ENCODE measurements around the gene IFNGR1.

DNA sequence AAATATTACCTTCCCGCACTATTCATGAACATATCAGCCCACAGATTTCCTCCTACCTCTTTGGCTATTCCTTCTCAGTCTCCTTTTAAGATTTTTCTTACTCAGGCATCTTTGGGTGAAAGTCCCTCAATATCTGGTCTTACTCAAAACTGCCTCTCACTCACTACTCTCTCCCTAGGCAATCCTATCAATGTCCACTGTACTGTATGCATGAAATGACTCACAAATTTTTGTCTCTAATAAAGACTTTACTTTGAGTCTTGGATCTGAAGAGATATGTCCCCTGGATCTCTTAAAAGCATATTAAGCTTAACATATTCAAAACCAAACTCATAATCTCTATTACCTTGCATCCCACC is 70.2 kb downstream of the IFNGR1 start:
- no peak for TF ChIP-seq ATF7 (IDR thresholded peaks at IDR 0.05; ENCODE audit: low read depth)
- TF ChIP-seq BRCA1 (IDR thresholded peaks at IDR 0.05; ENCODE audit: low read depth, low read length) = no peak
- no peak for TF ChIP-seq RCOR1 (conservative IDR thresholded peaks at IDR 0.05; ENCODE audit: low read depth, low read length)
- no peak for TF ChIP-seq CREB1 (IDR thresholded peaks at IDR 0.05; ENCODE audit: low read depth)
- TF ChIP-seq BCL11A (IDR thresholded peaks at IDR 0.05; ENCODE audit: low read depth, low read length) = no peak

All from GM12878 (cell line).